Transverse colon (tissue), 4 donors: Measurements from ENCODE around the gene MSMB. TPM values are rescaled to one million over a fixed set of nuclear protein-coding genes. Genes with fewer than 3 reads are reported as not detected.

Source experiments
- DNase-seq: peaks from one replicate; pipeline ENCODE4 v3.0.0-alpha.2; 2019
- H3K27ac ChIP-seq, 4 donors: fragments of 200-600 bp; sonication (generic); 2 replicates each; pipeline ENCODE4 v1.5.1; 2016 to 2018; ENCODE audit warnings: inconsistent platforms in 4 of 4
- H3K27me3 ChIP-seq: fragments of 200-600 bp; sonication (generic); 2 replicates; pipeline ENCODE4 v1.5.1; 2017; ENCODE audit warnings: inconsistent platforms
- H3K36me3 ChIP-seq, 4 donors: fragments of 200-600 bp; sonication (generic); 2 replicates each; pipeline ENCODE4 v1.5.1; 2017 to 2019; ENCODE audit warnings: inconsistent platforms in 4 of 4
- H3K4me1 ChIP-seq, 4 donors: fragments of 200-600 bp; sonication (generic); 2 replicates each; pipeline ENCODE4 v1.5.1; 2017 to 2020; ENCODE audit warnings: inconsistent platforms in 4 of 4
- H3K4me3 ChIP-seq, 4 donors: fragments of 200-600 bp; sonication (generic); 1 replicate in 1 of 4; 2 replicates in 3 of 4; pipeline versions ENCODE4 v1.5.1 to v1.6.1; 2017 to 2019; ENCODE audit warnings: inconsistent platforms in 4 of 4
- H3K9me3 ChIP-seq, 2 donors: fragments of 200-600 bp; sonication (generic); 2 replicates each; pipeline ENCODE4 v1.5.1; 2017 to 2019; ENCODE audit warnings: inconsistent platforms in 2 of 2
- EP300 ChIP-seq: sonication (generic); formaldehyde crosslinking; IDR thresholded peaks from one replicate; pipeline ENCODE4 v1.6.1; 2017; ENCODE audit warnings: antibody characterized with exemption, low read depth
- POLR2A ChIP-seq: fragments of 450-650 bp; IDR thresholded peaks from one replicate; pipeline ENCODE4 v1.6.1; 2016; ENCODE audit warnings: antibody characterized with exemption, mild to moderate bottlenecking, moderate library complexity
- POLR2AphosphoS5 ChIP-seq, 3 donors: sonication (generic); formaldehyde crosslinking; IDR thresholded peaks; one replicate each; pipeline ENCODE4 v1.6.1; 2016; ENCODE audit warnings: antibody characterized with exemption in 3 of 3
- WGBS, 2 donors: methylation state at CpG; one replicate each; pipeline ENCODE4 v1.1.5; 2018; ENCODE audit warnings: low coverage in 1 of 2; 5-methylcytosine and 5-hydroxymethylcytosine counted together
- in situ Hi-C, 4 donors: fragments of 200-750 bp; cut with MboI; loops; one replicate each; pipeline versions ENCODE4 v1.15.0 to v1.15.1; 2017; ENCODE audit warnings: low sequenced_read_pairs in 3 of 4, low pct_ligation_motif_present in 1 of 4, low pct_unique_long_range_greater_than_20kb in 1 of 4
- intact Hi-C: fragments of 100-400 bp; cut with DNase I; formaldehyde crosslinking; loops from one replicate; pipeline ENCODE4 v1.15.1; 2023; ENCODE audit warnings: low total_unique reads
- total RNA-seq, 4 donors: library from RNA; depleted of rRNA; stranded (reverse); fragments of >200 nt; gene quantifications; one replicate each; pipeline ENCODE4 v1.1.0, GENCODE V29; 2016
- TF ChIP-seq, protein P1 (sequence below), 5 experiments: fragments of 200-600 bp in 3 of 5; fragments of 450-650 bp in 2 of 5; sonication (generic) in 3 of 5; IDR thresholded peaks; 1 replicate in 2 of 5; 2 replicates in 3 of 5; pipeline ENCODE4 v1.5.1; 2016 to 2017; ENCODE audit warnings: antibody characterized with exemption in 5 of 5, inconsistent platforms in 3 of 5, mild to moderate bottlenecking in 2 of 5, moderate library complexity in 1 of 5

Gene MSMB
- total RNA-seq, 4 donors from 2014 or later: not detected

- no peaks in the 10 kb centered on the region for H3K4me1 ChIP-seq
- H3K27ac ChIP-seq: no peak overlapping the region
These were observed 3.5 kb downstream of the MSMB start for GRCh38 chr10:46042527-46042926.

GRCh38 chr10:46040004-46040403 is 6.1 kb downstream of the MSMB start:
- in situ Hi-C loops (no loop called here), intact Hi-C loops (no loop called here)
- Histone ChIP-seq H3K36me3 (no peaks in the 10 kb centered on the region), H3K9me3 (no peaks in the 10 kb centered on the region), H3K4me3 (no peak overlapping the region), H3K27ac (no peak overlapping the region), H3K4me1 (no peaks in the 10 kb centered on the region), H3K27me3 (no peaks in the 10 kb centered on the region)
- no peak for DNase-seq
- WGBS, 2 donors: 60 to 83% methylated on average over 2 to 3 of the region's 3 CpGs
- TF ChIP-seq, protein P1, sequence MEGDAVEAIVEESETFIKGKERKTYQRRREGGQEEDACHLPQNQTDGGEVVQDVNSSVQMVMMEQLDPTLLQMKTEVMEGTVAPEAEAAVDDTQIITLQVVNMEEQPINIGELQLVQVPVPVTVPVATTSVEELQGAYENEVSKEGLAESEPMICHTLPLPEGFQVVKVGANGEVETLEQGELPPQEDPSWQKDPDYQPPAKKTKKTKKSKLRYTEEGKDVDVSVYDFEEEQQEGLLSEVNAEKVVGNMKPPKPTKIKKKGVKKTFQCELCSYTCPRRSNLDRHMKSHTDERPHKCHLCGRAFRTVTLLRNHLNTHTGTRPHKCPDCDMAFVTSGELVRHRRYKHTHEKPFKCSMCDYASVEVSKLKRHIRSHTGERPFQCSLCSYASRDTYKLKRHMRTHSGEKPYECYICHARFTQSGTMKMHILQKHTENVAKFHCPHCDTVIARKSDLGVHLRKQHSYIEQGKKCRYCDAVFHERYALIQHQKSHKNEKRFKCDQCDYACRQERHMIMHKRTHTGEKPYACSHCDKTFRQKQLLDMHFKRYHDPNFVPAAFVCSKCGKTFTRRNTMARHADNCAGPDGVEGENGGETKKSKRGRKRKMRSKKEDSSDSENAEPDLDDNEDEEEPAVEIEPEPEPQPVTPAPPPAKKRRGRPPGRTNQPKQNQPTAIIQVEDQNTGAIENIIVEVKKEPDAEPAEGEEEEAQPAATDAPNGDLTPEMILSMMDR (IDR thresholded peaks at IDR 0.05): no peak
- TF ChIP-seq POLR2A (no peak), POLR2AphosphoS5 (IDR thresholded peaks at IDR 0.05) (no peak), EP300 (no peak)

More at GRCh38 chr10:46042527-46042926, 3.5 kb downstream of the MSMB start:
- Histone ChIP-seq H3K9me3 (no peaks in the 10 kb centered on the region), H3K4me3 (no peak overlapping the region), H3K27me3 (no peaks in the 10 kb centered on the region), H3K36me3 (no peaks in the 10 kb centered on the region)
- no peak for DNase-seq
- intact Hi-C loops: no loop called here
- TF ChIP-seq EP300: no peak
- TF ChIP-seq, protein P1 (IDR thresholded peaks at IDR 0.05): no peak
- no peak for TF ChIP-seq POLR2A
- TF ChIP-seq POLR2AphosphoS5 (IDR thresholded peaks at IDR 0.05): no peak
- WGBS, 2 donors: 45 to 59% methylated on average over 4 of the region's 4 CpGs
- in situ Hi-C loops: no loop called here

- Histone ChIP-seq H3K36me3 (no peaks in the 10 kb centered on the region), H3K4me1 (no peaks in the 10 kb centered on the region), H3K9me3 (no peaks in the 10 kb centered on the region), H3K27me3 (no peaks in the 10 kb centered on the region), H3K27ac (no peak overlapping the region), H3K4me3 (no peak overlapping the region)
- no peak for DNase-seq
- TF ChIP-seq POLR2A (no peak), POLR2AphosphoS5 (IDR thresholded peaks at IDR 0.05) (no peak), EP300 (no peak)
- TF ChIP-seq, protein P1 (IDR thresholded peaks at IDR 0.05): no peak
- in situ Hi-C loops: no loop called here
- WGBS, 2 donors: 86 to 89% methylated on average over 7 to 8 of the region's 8 CpGs
- intact Hi-C loops: no loop called here
These were observed 8.8 kb downstream of the MSMB start for GRCh38 chr10:46037107-46037825.

GRCh38 chr10:46035923-46036849 is 9.9 kb downstream of the MSMB start:
- no peak for DNase-seq
- Histone ChIP-seq H3K9me3 (no peaks in the 10 kb centered on the region), H3K4me1 (no peaks in the 10 kb centered on the region), H3K27me3 (no peaks in the 10 kb centered on the region), H3K27ac (no peak overlapping the region), H3K36me3 (no peaks in the 10 kb centered on the region), H3K4me3 (no peak overlapping the region)
- 63 to 68% methylated on average over 3 to 8 of the region's 8 CpGs for WGBS, 2 donors
- intact Hi-C loops (no loop called here), in situ Hi-C loops (no loop called here)
- TF ChIP-seq, protein P1 (IDR thresholded peaks at IDR 0.05): no peak
- TF ChIP-seq POLR2AphosphoS5 (IDR thresholded peaks at IDR 0.05) (no peak), EP300 (no peak)
